Measurements from ENCODE around the gene HPSE2. TPM values are rescaled to one million over a fixed set of nuclear protein-coding genes. Genes with fewer than 3 reads are reported as not detected.

Gene HPSE2
- total and polyA plus RNA-seq, 2 experiments from 2014 or later: 0.10 to 0.24 TPM

DNA sequence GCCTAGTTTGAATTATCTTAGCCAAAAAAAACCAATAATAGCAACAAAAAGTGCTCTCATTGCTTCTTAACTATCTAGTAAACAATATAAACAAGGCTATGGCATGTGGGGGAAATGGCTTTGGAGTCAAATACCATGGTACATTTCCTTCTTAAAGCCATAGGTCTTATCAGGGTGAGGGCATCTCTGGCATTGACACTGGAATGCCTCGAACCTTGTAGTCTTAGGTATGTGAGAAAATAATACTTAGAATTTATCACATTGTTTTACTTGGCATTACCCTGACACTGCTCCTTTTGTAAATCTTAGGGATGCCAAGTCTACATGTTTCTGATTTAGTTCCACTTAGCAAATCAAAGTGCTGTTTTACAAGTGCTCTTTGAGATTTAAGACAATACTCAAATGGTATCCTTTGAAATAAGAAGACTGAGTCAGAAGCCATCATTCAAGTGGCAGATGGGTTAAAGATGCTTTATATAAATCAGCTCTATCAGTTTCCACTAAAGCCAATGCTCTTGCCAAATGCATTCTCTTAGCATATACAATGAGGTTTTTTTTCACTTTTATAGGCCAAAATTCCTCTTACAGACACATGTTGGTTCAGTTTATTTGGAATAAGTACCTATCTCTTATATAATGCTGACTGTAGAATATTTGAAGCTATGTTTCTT is 155.2 kb downstream of the HPSE2 start:
- Histone ChIP-seq H3K79me2 (replicated peaks; ENCODE audit: insufficient read depth) (no peaks in the 10 kb centered on the region), H3K4me3 (no peak overlapping the region), H4K20me1 (replicated peaks; ENCODE audit: insufficient read depth) (no peaks in the 10 kb centered on the region), H2AFZ (no peak overlapping the region), H3K27ac (ENCODE audit: low read depth) (no peak overlapping the region), H3K27me3 (ENCODE audit: insufficient read depth) (no peaks in the 10 kb centered on the region), H3K36me3 (ENCODE audit: insufficient read depth) (no peaks in the 10 kb centered on the region), H3K4me1 (ENCODE audit: insufficient read depth) (peaks cover 21% of the 10 kb centered on the region), H3F3A (replicated peaks; ENCODE audit: low read depth) (no peaks in the 10 kb centered on the region), H3K9me2 (ENCODE audit: insufficient read depth) (no peaks in the 10 kb centered on the region), H3K4me2 (no peak overlapping the region)
- TF ChIP-seq STAT1 (IDR thresholded peaks at IDR 0.05; ENCODE audit: unreplicated experiment): no peak
- H3K9me3 Mint-ChIP-seq: no peaks in the 10 kb centered on the region
- ATAC-seq (no peak), DNase-seq (ENCODE audit: low spot score) (no peak)
- H3K4me3 Mint-ChIP-seq: no peak overlapping the region
- H3K36me3 Mint-ChIP-seq (ENCODE audit: low read depth): no peaks in the 10 kb centered on the region
- peaks cover 23% of the 10 kb centered on the region for H3K4me1 Mint-ChIP-seq
- no peak overlapping the region for H3K27ac Mint-ChIP-seq
- H3K27me3 Mint-ChIP-seq (ENCODE audit: insufficient read depth, low read depth, poor library complexity): no peaks in the 10 kb centered on the region

DNA sequence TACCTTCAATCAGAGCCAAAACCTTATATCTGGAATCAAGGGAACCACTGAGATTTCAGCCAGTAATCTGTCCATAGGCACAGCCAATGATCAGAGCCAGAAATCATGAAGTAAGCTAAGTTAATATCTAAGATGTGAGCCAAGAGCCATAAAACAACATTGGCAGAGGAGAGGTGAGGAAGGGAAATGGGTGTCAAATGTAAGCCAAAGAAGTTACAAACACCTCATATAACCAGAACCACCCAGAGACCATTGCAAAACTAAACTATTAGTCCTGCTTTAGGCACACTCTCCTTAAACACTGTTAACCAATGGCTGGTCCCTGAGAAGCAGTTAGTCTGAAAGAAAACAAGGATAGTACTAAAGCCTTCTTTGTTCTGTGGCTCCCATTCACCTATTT is 173.1 kb downstream of the HPSE2 start:
- no peaks in the 10 kb centered on the region for H3K4me1 Mint-ChIP-seq
- Histone ChIP-seq H3K27ac (ENCODE audit: low read depth) (no peak overlapping the region), H3K9me2 (ENCODE audit: insufficient read depth) (no peaks in the 10 kb centered on the region), H2AFZ (no peak overlapping the region), H3K27me3 (ENCODE audit: insufficient read depth) (no peaks in the 10 kb centered on the region), H3K36me3 (ENCODE audit: insufficient read depth) (no peaks in the 10 kb centered on the region), H3K4me1 (ENCODE audit: insufficient read depth) (no peaks in the 10 kb centered on the region), H3K4me3 (no peak overlapping the region), H3F3A (replicated peaks; ENCODE audit: low read depth) (no peaks in the 10 kb centered on the region), H3K79me2 (replicated peaks; ENCODE audit: insufficient read depth) (no peaks in the 10 kb centered on the region), H3K4me2 (no peak overlapping the region), H4K20me1 (replicated peaks; ENCODE audit: insufficient read depth) (no peaks in the 10 kb centered on the region)
- no peak for DNase-seq (ENCODE audit: low spot score)
- peaks cover 1% of the 10 kb centered on the region for H3K27me3 Mint-ChIP-seq (ENCODE audit: insufficient read depth, low read depth, poor library complexity)
- TF ChIP-seq STAT1 (IDR thresholded peaks at IDR 0.05; ENCODE audit: unreplicated experiment) (no peak), ZNF462 (CRISPR knock-in tag; IDR thresholded peaks at IDR 0.05) (no peak), ZNF331 (CRISPR knock-in tag; IDR thresholded peaks at IDR 0.05; ENCODE audit: low read depth) (no peak), CREB1 (CRISPR knock-in tag; IDR thresholded peaks at IDR 0.05; ENCODE audit: low read depth) (no peak), NANOG (IDR thresholded peaks at IDR 0.05; ENCODE audit: borderline replicate concordance) (no peak)
- TF ChIP-seq, protein P1, sequence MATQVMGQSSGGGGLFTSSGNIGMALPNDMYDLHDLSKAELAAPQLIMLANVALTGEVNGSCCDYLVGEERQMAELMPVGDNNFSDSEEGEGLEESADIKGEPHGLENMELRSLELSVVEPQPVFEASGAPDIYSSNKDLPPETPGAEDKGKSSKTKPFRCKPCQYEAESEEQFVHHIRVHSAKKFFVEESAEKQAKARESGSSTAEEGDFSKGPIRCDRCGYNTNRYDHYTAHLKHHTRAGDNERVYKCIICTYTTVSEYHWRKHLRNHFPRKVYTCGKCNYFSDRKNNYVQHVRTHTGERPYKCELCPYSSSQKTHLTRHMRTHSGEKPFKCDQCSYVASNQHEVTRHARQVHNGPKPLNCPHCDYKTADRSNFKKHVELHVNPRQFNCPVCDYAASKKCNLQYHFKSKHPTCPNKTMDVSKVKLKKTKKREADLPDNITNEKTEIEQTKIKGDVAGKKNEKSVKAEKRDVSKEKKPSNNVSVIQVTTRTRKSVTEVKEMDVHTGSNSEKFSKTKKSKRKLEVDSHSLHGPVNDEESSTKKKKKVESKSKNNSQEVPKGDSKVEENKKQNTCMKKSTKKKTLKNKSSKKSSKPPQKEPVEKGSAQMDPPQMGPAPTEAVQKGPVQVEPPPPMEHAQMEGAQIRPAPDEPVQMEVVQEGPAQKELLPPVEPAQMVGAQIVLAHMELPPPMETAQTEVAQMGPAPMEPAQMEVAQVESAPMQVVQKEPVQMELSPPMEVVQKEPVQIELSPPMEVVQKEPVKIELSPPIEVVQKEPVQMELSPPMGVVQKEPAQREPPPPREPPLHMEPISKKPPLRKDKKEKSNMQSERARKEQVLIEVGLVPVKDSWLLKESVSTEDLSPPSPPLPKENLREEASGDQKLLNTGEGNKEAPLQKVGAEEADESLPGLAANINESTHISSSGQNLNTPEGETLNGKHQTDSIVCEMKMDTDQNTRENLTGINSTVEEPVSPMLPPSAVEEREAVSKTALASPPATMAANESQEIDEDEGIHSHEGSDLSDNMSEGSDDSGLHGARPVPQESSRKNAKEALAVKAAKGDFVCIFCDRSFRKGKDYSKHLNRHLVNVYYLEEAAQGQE (IDR thresholded peaks at IDR 0.05; ENCODE audit: unreplicated experiment): no peak
- TF ChIP-seq, protein P2, sequence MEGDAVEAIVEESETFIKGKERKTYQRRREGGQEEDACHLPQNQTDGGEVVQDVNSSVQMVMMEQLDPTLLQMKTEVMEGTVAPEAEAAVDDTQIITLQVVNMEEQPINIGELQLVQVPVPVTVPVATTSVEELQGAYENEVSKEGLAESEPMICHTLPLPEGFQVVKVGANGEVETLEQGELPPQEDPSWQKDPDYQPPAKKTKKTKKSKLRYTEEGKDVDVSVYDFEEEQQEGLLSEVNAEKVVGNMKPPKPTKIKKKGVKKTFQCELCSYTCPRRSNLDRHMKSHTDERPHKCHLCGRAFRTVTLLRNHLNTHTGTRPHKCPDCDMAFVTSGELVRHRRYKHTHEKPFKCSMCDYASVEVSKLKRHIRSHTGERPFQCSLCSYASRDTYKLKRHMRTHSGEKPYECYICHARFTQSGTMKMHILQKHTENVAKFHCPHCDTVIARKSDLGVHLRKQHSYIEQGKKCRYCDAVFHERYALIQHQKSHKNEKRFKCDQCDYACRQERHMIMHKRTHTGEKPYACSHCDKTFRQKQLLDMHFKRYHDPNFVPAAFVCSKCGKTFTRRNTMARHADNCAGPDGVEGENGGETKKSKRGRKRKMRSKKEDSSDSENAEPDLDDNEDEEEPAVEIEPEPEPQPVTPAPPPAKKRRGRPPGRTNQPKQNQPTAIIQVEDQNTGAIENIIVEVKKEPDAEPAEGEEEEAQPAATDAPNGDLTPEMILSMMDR (conservative IDR thresholded peaks at IDR 0.05; ENCODE audit: low read depth in 2 of 2): no peak
- peaks cover 10% of the 10 kb centered on the region; the same call in 2 of the 3 replicates for H3K36me3 Mint-ChIP-seq (ENCODE audit: low read depth)
- no peak overlapping the region for H3K4me3 Mint-ChIP-seq
- no peak overlapping the region for H3K27ac Mint-ChIP-seq
- ATAC-seq: no peak
- H3K9me3 Mint-ChIP-seq: peaks cover 14% of the 10 kb centered on the region

All from GM23338 (cell line).